GM19043 (cell line): Measurements from ENCODE around the gene VAV2.

Experiments used
- ATAC-seq: cut with Tn5 transposase; IDR thresholded peaks from one replicate; pipeline ENCODE4 v1.9.1; 2021; ENCODE audit warnings: low read depth; ENCODE audit not compliant: unreplicated experiment

VAV2 gene

GRCh38 chr9:133954862-133955529 is 37.1 kb downstream of the VAV2 start:
- no peak for ATAC-seq

GRCh38 chr9:133953976-133954709 is 38.0 kb downstream of the VAV2 start:
- peak; percentile 39 for ATAC-seq

DNA sequence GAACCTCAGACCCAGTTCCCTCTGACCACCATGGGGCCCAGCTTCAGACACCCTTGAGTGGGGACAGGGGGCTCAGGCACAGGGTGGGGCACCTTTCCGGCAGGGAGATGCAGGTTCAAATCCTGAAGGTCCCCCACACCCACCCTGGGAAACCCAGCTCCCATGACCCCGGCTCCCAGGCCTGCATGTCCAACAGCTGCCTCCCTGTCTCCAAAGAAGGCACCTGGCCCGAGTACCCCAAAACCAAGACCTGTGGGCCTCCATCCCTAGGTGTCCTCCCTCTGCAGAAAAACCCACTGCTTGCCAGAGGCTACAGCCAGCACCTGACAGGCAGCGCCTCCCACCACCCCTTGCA is 38.5 kb downstream of the VAV2 start:
- no peak for ATAC-seq

GRCh38 chr9:133952598-133953550 is 39.2 kb downstream of the VAV2 start:
- ATAC-seq, result no peak

DNA sequence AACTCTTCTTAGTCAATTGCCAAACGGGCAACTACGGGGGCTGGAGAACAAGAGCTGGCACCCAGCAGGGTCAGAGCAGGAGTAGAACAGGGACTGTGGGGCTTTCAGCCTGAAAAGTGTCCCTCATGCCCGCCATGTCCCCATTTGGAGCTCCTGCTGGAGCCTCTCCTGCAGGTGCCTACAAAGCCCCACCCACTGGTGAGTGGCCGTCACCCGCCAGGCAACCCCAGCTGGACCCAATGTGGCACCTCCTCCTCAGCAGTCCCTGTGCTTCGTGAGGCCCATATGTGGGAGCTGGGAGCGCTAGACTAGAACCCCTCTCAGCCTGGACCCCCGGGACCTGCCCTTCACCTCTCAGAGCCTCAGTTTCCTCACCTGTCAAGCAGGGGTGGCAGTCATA is 40.9 kb downstream of the VAV2 start:
- ATAC-seq, result no peak

DNA sequence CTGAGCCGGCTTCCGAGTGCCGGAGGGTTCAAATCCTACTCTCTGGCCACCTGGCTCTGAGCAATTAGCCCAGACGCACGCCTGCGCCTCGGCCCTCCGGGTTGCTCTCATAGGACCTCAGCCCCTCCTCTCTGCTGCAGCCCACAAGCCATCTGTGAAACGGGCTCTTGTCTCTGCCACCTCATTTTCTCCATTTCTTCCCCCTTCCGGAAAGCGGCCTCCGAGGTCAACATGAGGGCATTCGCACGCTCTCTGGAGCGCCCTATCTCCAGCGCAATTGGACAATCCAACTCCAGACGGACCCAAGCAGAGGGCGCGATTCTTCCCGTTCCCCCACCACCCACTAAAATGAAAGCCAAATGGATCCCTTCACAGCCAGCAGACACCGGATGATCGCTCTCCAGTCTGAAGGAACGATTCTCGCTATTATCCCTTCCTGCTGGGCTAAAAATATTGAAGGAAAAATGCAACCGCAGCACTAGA is 41.5 kb downstream of the VAV2 start:
- ATAC-seq, result no peak

GRCh38 chr9:133950192-133950591 is 41.9 kb downstream of the VAV2 start:
- no peak for ATAC-seq

GRCh38 chr9:133949486-133950061 is 42.5 kb downstream of the VAV2 start:
- ATAC-seq, result no peak

GRCh38 chr9:133948561-133949485 is 43.3 kb downstream of the VAV2 start:
- ATAC-seq, result no peak

GRCh38 chr9:133948131-133948530 is 44.0 kb downstream of the VAV2 start:
- no peak for ATAC-seq

- no peak for ATAC-seq
Observed at GRCh38 chr9:133946840-133947486, 45.2 kb downstream of the VAV2 start.

- peak; percentile 66 for ATAC-seq
Observed at GRCh38 chr9:133945977-133946753, 46.0 kb downstream of the VAV2 start.

DNA sequence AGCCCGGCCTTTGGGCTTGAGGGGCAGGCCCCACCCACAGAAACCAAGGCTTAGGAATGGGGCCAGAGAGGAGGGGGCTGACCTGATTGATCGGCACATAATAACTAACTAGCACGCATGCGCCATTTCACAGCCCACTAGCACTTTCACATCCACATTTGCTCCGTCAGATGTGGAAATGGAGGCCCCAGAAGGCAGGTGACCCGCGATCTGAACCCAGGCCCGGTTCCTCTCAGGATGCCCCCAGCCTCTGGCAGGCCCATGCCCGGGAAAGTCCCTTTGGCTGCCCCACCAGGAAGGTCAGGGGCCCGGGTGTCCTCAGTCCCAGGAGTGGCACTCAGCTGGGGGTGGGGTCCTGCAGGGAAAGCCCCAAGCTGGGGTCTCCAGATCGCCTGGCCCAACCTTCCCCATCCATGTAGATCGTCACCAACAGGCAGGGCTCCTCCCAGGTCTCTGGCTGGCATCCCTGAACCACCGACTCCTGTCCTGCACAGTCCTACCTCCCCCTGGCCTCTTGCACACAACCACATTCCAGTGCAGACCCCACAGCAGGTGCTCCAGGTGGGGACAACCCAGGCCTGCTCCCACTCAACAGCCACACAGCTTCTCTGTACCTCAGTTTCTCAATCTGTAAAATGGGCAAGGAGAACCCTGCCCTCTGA is 46.7 kb downstream of the VAV2 start:
- ATAC-seq, result peak; percentile 53

- ATAC-seq, result no peak
Observed at GRCh38 chr9:133944746-133945135, 47.4 kb downstream of the VAV2 start.

GRCh38 chr9:133943781-133944745 is 48.1 kb downstream of the VAV2 start:
- ATAC-seq, result no peak

DNA sequence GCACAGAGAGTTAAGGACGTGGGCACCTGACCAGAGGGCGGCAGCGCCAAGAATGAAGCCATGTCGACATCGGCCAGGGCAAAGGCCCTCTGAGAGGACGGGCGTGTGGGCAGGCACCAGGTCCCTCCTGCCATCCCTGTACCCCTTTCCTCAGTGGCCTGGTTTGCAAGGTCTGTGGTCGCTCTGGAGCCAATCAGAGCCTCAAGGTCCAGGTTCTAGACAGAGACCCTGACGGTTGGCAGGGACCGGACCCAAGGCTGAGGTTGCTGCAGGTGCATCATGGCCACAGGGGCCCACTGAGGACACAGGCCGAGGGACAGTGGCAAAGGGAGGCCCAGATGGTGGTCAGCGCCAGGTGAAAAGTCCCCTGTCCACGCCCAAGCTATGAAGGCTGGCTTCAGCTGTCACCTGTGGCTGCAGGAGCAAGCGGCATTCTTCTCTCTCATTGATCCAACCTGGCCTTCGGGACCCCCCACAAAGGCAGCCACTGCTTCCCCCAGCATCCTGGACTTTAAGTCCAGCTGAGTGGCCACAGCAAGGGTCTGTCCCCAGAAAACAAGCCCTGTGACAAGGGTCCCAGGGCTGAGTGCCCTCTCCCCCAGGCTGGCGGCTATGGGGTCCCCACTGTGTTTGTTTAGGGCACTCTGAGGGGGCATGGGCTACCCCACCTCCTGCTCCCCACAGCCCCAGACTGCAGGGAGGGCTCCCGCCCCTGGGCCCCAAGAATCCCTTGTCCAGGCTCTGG is 48.9 kb downstream of the VAV2 start:
- no peak for ATAC-seq
